ENCODE data around the gene RTBDN.

RTBDN gene

GRCh38 chr19:12838886-12839756, 4.7 kb upstream of the RTBDN start:
- no peak for TF ChIP-seq CTCF (IDR thresholded peaks at IDR 0.05; ENCODE audit: extremely low read depth, missing control alignments)
- DNase-seq (ENCODE audit: low spot score) = no peak

- peak; percentile 88 for TF ChIP-seq CTCF (IDR thresholded peaks at IDR 0.05; ENCODE audit: extremely low read depth, missing control alignments)
- peak; percentile 94 for DNase-seq (ENCODE audit: low spot score)
Measured at GRCh38 chr19:12838182-12838885, 4.0 kb upstream of the RTBDN start, which contains the start of gene MAST1. TSS of gene MAST1 (plus strand) at chr19:12838515. CDS start at chr19:12838573, 58 bp downstream.

DNA sequence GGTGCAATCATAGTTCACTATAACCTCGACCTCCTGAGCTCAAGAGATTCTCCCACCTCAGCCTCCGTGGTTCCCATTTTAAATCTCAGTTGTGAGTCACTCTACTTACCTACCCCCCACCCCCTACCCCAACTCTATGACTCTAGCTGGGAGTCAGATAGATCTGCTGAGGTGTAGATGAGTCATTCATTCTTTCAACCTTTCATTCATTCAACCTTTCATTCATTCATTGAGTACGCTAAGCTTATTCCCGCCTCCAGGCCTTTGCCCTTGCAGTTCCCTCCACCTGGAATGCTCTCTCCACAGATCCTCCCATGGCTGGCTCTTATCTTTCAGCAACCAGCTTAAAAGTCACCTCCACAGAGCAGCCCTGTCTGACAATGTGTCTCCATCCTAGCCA, 2.8 kb upstream of the RTBDN start:
- no peak for TF ChIP-seq CTCF (IDR thresholded peaks at IDR 0.05; ENCODE audit: extremely low read depth, missing control alignments)
- no peak for DNase-seq (ENCODE audit: low spot score)

- no peak for TF ChIP-seq CTCF (IDR thresholded peaks at IDR 0.05; ENCODE audit: extremely low read depth, missing control alignments)
- DNase-seq (ENCODE audit: low spot score) = no peak
Measured at GRCh38 chr19:12836529-12836863, 2.1 kb upstream of the RTBDN start.

GRCh38 chr19:12834976-12835757, 788 bp upstream of the RTBDN start:
- TF ChIP-seq CTCF (IDR thresholded peaks at IDR 0.05; ENCODE audit: extremely low read depth, missing control alignments) = no peak

GRCh38 chr19:12833738-12834565, 427 bp downstream of the RTBDN start:
- no peak for TF ChIP-seq CTCF (IDR thresholded peaks at IDR 0.05; ENCODE audit: extremely low read depth, missing control alignments)
- peak; percentile 83 for DNase-seq (ENCODE audit: low spot score)

More at GRCh38 chr19:12834976-12835757, 788 bp upstream of the RTBDN start:
- peak; percentile 64 for DNase-seq (ENCODE audit: low spot score)

Measured in GM20000 (cell line).